ES-I3 (cell line): Measurements from ENCODE around the gene SAMD13.

ENCODE experiments used
- H3K36me3 ChIP-seq: 2 replicates; pipeline ENCODE4 v1.6.1; 2013; ENCODE audit warnings: mild to moderate bottlenecking, low read length, control low read depth, moderate library complexity; ENCODE audit not compliant: insufficient read depth
- H3K4me1 ChIP-seq: 2 replicates; pipeline ENCODE4 v1.6.1; 2013; ENCODE audit warnings: mild to moderate bottlenecking, control low read depth, low read length; ENCODE audit not compliant: insufficient read depth
- H3K9ac ChIP-seq: 2 replicates; pipeline ENCODE4 v1.6.1; 2013; ENCODE audit warnings: low read depth, mild to moderate bottlenecking, low read length, moderate library complexity
- H3K9me3 ChIP-seq: 2 replicates; pipeline ENCODE4 v1.6.1; 2013; ENCODE audit warnings: mild to moderate bottlenecking, low read length, moderate library complexity; ENCODE audit not compliant: control insufficient read depth, insufficient read depth

Gene SAMD13

GRCh38 chr1:84344286-84344685 lies 42.8 kb downstream of the SAMD13 start:
- Histone ChIP-seq H3K4me1 (no peaks in the 10 kb centered on the region), H3K36me3 (no peaks in the 10 kb centered on the region), H3K9me3 (no peaks in the 10 kb centered on the region; the same call in 1 of the 2 replicates), H3K9ac (no peak overlapping the region)

- Histone ChIP-seq H3K9ac (no peak overlapping the region), H3K4me1 (no peaks in the 10 kb centered on the region), H3K9me3 (no peaks in the 10 kb centered on the region; the same call in 1 of the 2 replicates), H3K36me3 (no peaks in the 10 kb centered on the region)
Measured at GRCh38 chr1:84345220-84345619, 43.7 kb downstream of the SAMD13 start.

- Histone ChIP-seq H3K9ac (no peak overlapping the region), H3K9me3 (no peaks in the 10 kb centered on the region; the same call in 1 of the 2 replicates), H3K4me1 (no peaks in the 10 kb centered on the region), H3K36me3 (no peaks in the 10 kb centered on the region)
Measured at GRCh38 chr1:84347271-84347931, 45.9 kb downstream of the SAMD13 start.

- no peaks in the 10 kb centered on the region for H3K36me3 ChIP-seq
- no peaks in the 10 kb centered on the region for H3K9me3 ChIP-seq
- no peaks in the 10 kb centered on the region for H3K4me1 ChIP-seq
- no peak overlapping the region for H3K9ac ChIP-seq
Measured at GRCh38 chr1:84347932-84348555, 46.5 kb downstream of the SAMD13 start.

- H3K36me3 ChIP-seq, result no peaks in the 10 kb centered on the region
- no peaks in the 10 kb centered on the region for H3K4me1 ChIP-seq
Measured at GRCh38 chr1:84348759-84349158, 47.3 kb downstream of the SAMD13 start.

GRCh38 chr1:84350104-84350503 lies 48.6 kb downstream of the SAMD13 start:
- H3K9ac ChIP-seq, result no peak overlapping the region
- no peaks in the 10 kb centered on the region for H3K4me1 ChIP-seq
- H3K36me3 ChIP-seq, result no peaks in the 10 kb centered on the region
- H3K9me3 ChIP-seq, result no peaks in the 10 kb centered on the region

More at GRCh38 chr1:84348759-84349158, 47.3 kb downstream of the SAMD13 start:
- Histone ChIP-seq H3K9me3 (no peaks in the 10 kb centered on the region), H3K9ac (no peak overlapping the region)

GRCh38 chr1:84350550-84350949 lies 49.0 kb downstream of the SAMD13 start:
- no peak overlapping the region for H3K9ac ChIP-seq
- no peaks in the 10 kb centered on the region for H3K36me3 ChIP-seq
- no peaks in the 10 kb centered on the region for H3K9me3 ChIP-seq
- H3K4me1 ChIP-seq, result no peaks in the 10 kb centered on the region

- Histone ChIP-seq H3K9ac (no peak overlapping the region), H3K36me3 (no peaks in the 10 kb centered on the region), H3K4me1 (no peaks in the 10 kb centered on the region), H3K9me3 (no peaks in the 10 kb centered on the region)
Measured at GRCh38 chr1:84352298-84353106, 51.0 kb downstream of the SAMD13 start.

GRCh38 chr1:84353695-84354094 lies 52.2 kb downstream of the SAMD13 start:
- H3K4me1 ChIP-seq, result no peaks in the 10 kb centered on the region
- no peaks in the 10 kb centered on the region for H3K9me3 ChIP-seq
- H3K9ac ChIP-seq, result no peak overlapping the region
- H3K36me3 ChIP-seq, result no peaks in the 10 kb centered on the region

GRCh38 chr1:84355556-84355955 lies 54.0 kb downstream of the SAMD13 start:
- no peaks in the 10 kb centered on the region for H3K36me3 ChIP-seq
- no peaks in the 10 kb centered on the region for H3K4me1 ChIP-seq
- no peaks in the 10 kb centered on the region for H3K9me3 ChIP-seq
- no peak overlapping the region for H3K9ac ChIP-seq

GRCh38 chr1:84356881-84357280 lies 55.4 kb downstream of the SAMD13 start:
- Histone ChIP-seq H3K36me3 (no peaks in the 10 kb centered on the region), H3K9ac (no peak overlapping the region), H3K4me1 (no peaks in the 10 kb centered on the region), H3K9me3 (no peaks in the 10 kb centered on the region)

GRCh38 chr1:84358695-84359094 lies 57.2 kb downstream of the SAMD13 start:
- Histone ChIP-seq H3K4me1 (no peaks in the 10 kb centered on the region), H3K36me3 (no peaks in the 10 kb centered on the region), H3K9ac (no peak overlapping the region), H3K9me3 (no peaks in the 10 kb centered on the region)

- Histone ChIP-seq H3K9ac (no peak overlapping the region), H3K4me1 (no peaks in the 10 kb centered on the region), H3K36me3 (no peaks in the 10 kb centered on the region), H3K9me3 (no peaks in the 10 kb centered on the region)
Measured at GRCh38 chr1:84360316-84360715, 58.8 kb downstream of the SAMD13 start.

- Histone ChIP-seq H3K9me3 (no peaks in the 10 kb centered on the region), H3K9ac (no peak overlapping the region), H3K36me3 (no peaks in the 10 kb centered on the region), H3K4me1 (no peaks in the 10 kb centered on the region; the same call in 1 of the 2 replicates)
Measured at GRCh38 chr1:84361796-84362195, 60.3 kb downstream of the SAMD13 start.
